Hippocampal formation (tissue), 2 donors: Measurements from ENCODE around the gene NMU.
"Not testable (repeated sequence)": the region's sequence is repeated elsewhere in the genome, so short reads cannot be mapped to it uniquely, and the experiment has no call there.

Experiments used
- DNase-seq, 2 donors: peaks; one replicate each; lab custom pipeline; 2025; lab: John Stamatoyannopoulos, UW

The NMU gene

DNA sequence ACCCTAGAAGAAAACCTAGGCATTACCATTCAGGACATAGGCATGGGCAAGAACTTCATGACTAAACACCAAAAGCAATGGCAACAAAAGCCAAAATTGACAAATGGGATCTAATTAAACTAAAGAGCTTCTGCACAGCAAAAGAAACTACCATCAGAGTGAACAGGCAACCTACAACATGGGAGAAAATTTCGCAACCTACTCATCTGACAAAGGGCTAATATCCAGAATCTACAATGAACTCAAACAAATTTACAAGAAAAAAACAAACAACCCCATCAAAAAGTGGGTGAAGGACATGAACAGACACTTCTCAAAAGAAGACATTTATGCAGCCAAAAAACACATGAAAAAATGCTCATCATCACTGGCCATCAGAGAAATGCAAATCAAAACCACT, 12.0 kb downstream of the NMU start:
- DNase-seq: not testable (repeated sequence)

DNA sequence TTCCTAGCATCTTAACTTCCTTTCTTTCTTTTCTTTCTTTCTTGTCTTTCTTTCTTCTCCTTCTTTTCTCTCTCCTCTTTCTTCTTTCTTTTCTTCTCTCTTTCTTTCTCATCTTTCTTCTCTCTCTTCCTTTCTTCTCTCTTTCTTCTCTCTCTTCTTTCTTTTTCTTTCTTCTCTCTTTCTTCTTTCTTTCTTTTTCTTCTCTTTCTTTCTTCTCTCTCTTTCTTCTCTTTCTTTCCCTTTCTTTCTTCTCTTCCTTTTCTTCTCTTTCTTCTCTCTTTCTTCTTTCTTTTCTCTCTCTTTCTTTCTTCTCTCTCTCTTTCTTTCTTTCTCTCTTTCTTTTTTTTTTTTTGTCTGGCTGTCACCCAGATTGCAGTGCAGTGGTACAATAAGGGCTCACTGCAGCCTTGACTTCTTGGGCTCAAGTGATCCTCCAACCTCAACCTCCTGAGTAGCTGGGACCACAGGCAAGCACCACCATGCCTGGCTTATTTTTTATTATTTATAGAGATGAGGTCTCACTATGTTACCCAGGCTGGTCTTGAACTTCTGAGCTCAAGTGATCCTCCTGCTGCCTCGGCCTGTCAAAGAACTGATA, 17.5 kb downstream of the NMU start:
- DNase-seq: no peak

DNA sequence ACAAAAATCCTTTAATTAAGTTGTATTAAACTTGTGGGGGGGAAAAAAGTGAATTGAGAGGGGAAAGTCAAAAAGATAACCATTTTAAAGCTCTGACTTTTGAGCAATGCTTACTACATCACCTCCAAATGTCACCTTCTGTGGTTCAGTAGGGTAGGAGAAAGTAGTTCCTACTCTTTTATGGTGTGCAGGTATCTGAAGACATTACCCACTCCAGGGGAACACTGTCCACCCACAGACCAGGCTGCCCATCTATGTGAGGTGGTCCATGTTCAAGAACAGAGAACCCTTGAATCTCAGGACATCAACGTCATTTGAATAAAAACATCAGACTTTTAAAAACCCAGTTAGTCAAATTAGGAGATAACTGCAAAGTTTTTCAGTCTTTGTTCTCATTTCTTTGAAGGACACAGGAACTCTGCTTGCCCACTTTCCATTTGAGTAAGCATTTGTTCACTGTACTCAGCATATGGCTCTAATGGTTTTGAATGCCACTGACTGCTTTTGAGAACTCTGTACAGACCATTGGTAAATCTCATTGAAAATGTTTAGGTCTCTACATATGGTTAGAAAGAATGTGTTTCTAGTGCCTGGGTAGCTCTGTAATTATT, 18.4 kb downstream of the NMU start:
- DNase-seq: no peak

DNA sequence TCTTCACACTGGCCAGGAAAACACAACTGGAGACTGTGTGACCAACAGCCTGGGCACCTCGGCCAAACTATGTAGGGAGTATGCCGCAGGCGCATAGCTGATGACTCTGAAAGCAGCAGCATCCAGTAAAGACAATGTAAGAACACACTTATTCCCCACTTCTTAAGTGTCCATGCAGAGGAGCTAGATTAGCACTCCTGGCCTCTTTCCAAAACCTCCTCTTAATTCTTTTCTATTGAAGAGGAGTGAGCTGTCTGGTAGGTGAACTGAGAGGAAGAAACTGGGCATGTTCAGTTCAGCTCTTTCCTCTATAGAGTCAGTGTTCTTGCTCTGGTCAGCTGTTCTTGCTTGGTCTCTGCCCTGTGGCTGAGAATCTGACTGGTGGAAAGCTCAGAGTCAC, 21.1 kb downstream of the NMU start:
- DNase-seq: no peak

DNA sequence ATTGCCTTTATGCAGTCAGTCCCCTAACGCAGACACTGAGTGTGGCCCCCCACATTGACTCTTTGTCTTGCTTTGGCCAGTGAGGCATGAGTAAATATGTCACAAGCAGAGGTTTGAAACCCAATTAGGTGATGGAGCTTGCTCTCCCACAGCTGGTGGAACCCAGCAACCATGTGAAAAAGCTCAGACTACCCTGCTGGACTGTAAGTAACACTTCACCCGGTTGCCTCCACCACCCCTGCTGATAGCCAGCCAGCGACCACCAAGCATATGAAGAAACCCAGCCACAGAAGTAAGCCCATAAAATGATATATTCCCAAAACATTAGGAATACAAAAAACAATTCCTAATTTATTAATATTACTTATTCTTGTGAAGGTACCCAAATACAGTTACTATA, 22.5 kb downstream of the NMU start:
- no peak for DNase-seq

DNA sequence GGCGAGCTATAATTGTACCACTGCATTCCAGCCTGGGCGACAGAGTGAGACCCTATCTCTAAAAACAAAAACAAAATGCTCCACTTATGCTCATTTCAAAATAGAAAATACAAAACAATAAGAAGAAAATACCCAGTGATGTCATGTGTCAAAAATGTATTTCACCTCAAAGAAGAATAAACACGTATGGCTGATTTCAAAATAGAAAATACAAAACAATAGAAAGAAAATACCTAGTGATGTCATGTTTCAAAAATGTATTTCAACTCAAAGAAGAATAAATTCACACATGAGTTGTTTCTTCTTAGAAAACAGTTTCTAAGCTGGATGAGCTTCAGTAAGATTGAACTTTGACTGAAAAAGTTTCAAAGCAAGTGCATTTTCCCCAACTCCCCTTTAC, 23.8 kb downstream of the NMU start:
- no peak for DNase-seq

DNA sequence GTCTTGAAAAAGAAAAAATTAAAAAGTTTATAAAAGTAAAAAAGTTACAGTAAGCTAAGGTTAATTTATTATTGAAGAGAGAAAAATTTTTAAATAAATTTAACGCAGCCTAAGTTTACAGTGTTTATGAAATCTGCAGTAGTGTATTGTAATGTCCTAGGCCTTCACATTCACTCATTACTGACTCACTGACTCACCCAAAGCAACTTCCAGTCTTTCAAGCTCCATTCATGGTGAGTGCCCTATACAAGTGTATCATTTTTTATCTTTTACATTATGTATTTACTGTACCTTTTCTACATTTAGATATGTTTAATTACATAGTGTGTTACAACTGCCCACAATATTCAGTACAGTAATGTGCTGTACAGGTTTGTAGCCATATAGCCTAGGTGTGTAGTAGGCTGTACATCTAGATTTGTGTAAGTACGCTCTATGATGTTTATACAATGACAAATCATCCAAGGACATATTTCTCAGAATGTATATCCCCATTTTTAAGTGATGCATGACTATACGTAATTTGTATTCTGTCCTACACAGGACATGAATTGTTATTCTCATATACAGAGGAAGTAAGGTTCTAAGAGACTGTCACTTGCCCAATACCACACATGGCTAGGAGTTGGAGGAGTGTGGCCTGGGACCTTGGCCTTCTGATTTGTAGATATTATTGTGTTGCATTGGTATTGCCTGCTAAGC, 24.6 kb downstream of the NMU start:
- no peak for DNase-seq

DNA sequence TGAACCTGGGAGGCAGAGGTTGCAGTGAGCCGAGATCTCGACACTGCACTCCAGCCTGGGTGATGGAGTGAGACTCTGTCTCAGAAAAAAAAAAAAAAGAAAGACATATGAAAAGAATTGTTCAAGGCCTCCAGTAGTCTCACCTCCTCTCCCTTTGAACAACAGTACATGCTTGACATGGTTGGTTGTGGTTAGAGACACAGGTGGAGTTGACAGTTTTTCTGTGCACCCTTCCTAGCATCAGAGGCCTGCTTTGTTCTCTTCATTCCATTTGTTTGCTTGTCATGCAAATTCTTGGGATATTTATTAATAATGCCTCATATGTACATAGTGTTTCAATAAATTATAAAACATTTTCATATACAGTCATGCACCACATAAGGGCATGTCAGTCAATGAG, 25.7 kb downstream of the NMU start:
- DNase-seq: no peak

DNA sequence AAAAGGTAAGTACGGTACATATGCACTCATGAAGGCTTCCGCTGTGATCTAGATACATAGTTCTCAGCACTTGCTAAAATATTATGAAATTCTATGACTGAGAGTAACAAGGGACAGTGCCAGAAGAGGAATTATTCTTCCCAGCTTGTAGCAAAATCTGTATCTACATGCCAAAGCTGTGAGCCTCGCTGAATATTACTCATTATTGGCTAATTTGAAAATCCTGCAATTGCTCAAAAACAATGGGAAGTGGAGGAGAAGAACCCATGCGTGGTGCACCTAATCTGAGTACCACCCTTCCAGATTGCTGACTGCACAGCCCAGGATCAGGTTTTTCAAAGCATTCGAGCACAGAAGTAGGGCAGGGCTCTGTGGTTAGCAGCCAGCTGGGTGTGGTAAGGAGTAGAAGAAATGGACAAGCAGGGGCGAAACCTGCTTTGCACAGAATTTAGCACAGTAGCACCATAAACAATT, 26.7 kb downstream of the NMU start:
- DNase-seq: no peak

DNA sequence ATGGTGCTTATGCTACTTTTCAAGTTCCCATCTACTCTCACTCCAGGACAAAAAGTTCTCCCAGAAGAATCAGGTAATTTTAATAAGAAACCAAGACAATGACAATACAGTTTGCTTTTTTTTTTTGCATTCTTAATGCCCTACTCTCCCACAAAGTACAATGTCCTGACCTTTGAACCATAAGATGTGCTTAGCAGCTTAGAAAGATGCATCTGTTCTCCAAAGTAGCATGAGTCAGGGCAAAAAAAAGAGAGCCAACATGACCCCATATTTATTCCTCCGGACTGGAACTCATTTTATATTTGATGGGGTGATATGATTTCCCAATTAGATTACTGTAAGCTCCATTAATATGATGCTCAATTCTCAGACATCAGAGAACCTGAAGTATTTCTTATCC, 27.5 kb downstream of the NMU start:
- DNase-seq: no peak

DNA sequence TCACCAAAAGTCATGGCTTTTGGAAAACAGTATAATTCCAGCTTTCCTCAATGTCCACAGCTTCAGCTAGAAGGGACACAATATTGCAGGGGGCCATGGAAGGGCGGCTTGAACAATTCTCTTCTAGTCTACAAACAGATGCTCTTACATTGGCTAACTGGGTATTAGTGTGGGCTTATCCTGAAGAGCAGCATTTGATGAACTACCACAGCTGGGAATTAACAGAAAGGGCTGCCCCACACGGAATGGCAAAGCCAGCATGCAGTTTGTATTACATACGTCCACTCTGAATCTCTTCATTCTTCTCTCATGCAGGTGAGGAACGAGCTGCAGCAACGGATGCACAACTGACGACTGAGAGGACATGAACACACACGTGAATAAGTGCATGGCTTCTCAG, 31.1 kb downstream of the NMU start:
- DNase-seq: no peak

DNA sequence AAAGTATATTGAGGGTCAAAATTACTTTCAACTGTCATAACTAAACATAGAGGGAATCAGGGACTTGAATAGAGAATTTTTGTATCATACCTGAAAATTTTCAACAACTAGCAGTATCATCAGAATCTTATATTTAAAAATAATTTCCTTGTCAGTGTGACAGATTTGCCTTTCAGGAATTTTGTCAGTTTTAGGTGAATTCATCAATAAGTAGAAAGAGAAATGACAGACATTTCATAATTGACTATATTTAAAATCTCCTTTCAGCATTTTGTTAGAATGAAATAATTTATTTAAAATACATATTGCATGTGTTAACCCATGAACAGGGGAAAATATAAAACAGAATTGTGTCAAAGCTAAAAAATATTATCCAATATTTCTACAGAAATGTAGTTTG, 35.5 kb downstream of the NMU start:
- no peak for DNase-seq

DNA sequence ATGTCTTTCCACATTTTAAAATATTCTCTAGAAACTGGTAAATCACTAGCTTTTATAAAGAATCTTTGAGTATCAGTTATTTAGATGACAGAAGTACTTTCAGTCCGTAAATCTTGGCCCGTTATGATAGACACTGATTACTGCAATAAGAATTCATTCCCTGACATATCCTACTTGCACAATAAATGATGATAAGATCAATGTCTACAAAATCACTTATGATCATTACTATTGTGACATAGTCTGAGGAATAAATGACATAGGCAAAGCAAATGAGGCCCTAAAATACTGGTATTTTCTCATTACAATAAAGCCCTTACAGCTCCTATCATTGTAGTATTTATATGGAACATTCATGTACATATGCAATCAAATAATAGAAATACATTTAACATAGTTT, 37.5 kb downstream of the NMU start:
- DNase-seq: no peak

DNA sequence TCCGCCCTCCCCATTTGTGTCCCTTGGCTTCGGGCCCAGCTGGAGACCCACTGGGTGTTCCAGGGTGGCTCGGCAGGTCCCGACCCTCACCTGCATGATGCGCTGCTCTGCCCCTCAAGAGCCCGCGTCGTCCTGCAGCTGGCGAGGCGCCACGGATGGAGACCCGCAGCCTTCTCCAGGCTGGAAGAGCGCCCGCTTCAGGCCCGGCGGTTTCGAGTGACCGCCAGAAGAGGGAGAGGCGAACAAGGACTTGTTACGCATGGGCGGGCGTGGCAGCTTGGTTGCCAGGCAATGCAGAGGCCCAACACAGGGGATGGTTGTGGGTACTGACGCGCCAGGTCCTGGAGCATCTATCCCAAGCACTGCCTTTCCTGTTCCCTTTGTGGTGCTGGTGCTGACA, 44.1 kb downstream of the NMU start, which contains the start of gene PDCL2:
PDCL2 (minus strand) TSS at position 232 of the 400 bp plus-strand sequence; CDS start at position 96, 136 bp downstream.
- no peak for DNase-seq

DNA sequence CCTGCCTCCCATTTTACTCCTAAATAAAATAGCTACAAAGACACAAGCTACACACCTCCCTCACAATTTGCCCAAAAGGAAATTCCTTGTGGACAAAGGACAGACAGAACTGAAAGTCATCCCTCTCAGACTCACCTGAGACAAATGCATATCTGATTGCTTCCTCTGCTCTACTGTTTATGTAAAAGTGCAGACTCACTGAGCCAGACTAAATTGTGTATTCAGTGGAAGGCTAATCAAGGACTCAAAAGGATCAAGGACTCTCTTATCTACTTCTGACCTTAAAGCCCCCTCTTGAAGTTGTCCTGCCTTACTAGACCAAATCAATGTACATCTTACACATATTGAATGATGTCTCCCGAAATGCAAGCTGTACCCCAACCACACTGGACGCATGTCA, 47.9 kb downstream of the NMU start:
- no peak for DNase-seq

DNA sequence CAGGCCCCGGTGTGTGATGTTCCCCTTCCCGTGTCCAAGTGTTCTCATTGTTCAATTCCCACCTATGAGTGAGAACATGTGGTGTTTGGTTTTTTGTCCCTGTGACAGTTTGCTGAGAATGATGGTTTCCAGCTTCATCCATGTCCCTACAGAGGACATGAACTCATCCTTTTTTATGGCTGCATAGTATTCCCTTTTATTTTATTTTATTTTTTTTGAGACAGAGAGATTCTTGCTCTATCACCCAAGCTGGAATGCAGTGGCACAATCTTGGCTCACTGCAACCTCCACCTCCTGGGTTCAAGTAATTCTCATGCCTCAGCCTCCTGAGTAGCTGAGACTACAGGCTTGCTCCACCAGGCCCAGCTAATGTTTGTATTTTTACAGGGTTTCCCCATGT, 53.3 kb downstream of the NMU start:
- not testable (repeated sequence) for DNase-seq

DNA sequence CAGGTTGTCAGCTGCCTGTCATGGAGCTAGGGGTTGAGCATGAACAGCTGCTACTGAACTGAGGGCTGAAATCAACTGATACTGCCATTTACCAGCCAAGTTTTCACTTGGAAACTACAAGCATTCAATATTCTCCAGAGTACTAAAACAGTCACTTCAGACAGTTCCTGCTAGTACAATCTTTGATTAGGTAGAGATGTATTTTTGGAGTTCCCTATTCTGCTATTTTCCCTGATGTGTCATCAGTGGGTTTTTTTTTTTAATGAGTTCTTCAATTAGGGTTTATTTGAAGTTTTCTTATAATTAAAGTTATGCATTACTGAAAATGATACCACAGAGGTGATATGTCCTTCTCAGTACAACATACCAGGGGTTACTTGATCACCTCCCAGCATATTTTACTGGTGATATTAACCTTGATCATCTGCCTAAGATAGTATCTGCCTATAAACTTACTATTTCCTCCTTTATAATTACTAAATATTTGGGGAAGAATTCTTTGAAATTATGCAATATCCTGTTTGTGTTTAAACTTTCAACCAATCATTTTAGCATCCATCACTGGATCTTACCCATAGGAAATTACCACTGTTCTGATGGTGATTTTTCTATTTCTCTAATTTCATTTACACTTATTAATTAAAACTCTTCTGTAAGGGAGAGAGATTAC, 57.6 kb downstream of the NMU start:
- no peak for DNase-seq

DNA sequence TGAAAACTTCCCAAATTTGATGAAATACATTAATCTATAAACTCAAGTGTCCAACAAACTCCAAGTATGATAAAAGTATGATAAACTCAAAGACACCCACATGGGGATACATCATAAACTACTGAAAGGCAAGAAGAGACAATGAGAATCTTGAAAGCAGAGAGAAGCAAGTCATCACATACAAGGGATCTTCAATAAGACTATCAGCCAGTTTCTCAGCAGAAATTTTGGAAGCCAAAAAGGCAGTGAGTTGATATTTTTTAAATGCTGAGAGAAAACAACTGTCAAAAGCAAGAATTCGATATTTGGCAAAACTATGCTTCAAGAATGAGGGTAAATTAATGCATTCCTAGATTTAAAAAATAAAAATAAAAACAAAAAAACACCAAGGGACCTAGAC, 60.6 kb downstream of the NMU start:
- DNase-seq: no peak

DNA sequence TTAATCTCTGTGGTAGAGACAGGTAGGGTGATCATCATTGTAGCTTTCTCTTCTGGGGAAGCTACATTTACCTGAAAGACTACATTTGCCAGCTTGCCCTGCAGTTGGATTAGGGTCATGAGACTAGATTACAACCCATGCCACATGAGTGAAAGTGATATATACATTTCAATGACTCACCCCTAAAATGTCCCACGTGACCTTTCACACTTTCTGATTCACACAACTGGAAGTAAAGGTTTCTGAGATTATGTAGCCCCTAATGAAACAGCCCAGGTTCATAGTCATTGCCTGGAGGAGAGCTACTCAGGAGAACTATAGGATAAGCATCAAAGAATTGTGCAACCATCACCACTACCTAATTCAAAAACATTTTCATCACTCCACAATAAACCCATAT, 61.8 kb downstream of the NMU start:
- DNase-seq: no peak

DNA sequence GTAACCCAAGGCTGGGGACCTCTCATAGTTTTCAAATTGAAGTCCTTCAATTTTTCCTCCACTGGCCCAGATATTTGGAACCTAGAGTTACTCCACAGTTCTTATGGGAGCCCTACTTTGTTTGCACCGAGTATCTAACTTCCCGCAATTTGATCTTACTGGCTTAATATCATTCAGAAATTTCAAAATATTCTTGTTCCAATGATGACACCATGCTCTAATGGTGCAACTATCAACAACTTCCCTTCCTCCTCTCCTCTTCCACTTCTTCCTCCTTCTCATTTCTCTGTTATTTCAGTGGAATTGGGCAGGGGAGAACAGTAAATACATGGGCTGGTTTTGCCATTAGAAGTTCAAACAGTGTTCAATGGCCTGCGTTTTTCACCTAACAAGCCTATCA, 64.3 kb downstream of the NMU start:
- DNase-seq: no peak

DNA sequence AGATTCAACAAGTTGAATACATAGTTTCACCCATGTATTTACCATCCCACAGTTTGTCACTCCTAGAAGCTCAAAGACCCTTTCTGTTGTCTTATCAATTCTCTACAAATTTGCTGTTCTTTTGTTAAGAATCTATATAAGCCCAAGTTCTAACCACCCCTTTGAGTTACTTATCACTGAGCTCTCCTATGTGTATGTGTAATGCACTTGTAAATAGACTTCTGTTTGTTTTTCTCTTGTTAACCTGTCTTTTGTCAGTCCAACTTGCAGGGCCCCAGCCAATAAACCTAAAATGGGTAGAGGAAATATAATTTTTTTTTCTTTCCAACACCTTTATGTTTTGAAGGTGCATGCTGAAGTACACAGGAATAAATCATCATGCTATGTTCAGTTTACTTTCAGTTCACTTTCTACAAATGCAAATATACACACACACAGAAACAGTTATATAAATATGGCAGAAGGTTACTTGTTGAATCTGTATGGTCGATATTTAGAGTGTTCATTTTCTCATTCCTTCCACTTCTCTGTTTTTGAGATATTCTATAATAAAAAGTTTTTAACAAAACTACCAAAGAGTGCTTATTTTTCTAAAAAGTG, 67.1 kb downstream of the NMU start:
- DNase-seq: no peak

DNA sequence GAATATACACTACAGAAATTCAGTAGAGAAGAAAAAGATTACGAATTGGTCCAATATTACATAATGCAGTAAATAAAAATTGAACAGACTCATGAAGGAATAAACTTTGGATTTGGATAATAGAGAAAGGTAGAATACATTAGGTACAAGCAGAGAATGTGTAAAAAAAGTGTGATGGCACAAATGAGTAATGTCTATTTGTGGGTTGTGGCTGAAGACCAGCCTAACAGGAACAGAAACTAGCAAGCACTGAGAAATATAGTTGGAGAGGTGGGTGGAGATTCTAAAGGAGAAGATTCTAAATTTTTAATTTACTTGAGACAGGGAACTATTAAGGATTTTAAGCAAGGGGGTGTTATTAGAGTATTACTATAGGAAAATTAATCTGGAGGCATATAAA, 74.2 kb downstream of the NMU start:
- DNase-seq: no peak

DNA sequence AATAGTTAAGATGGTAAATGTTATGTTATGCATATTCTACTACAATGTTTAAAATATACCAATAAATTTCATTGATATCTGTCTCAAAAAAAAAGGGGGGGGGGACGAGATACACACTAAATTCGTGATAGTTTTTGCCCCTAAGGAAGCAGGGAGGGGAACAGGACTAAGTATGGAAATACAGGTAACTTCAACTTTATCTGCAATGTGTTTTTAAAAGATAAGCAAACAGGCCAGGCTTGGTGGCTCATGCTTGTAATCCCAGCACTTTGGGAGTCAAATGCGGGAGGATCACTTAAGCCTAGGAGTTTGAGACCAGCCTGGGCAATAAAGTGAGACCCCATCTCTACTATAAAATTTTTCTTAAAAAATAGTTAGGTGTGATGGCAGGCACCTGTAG, 76.0 kb downstream of the NMU start:
- DNase-seq: no peak
